Fibroblast of skin of left quadriceps (primary cell): ENCODE measurements around the gene JAZF1.

Source experiments
- DNase-seq, 2 experiments: peaks; one replicate each; pipeline ENCODE4 v3.0.0-alpha.2; 2013; ENCODE audit warnings: low read depth in 2 of 2

Gene JAZF1

GRCh38 chr7:28165961-28166955 is 14.3 kb downstream of the JAZF1 start:
- peak; percentile 89 to 90 for DNase-seq

GRCh38 chr7:28165261-28165660 is 15.3 kb downstream of the JAZF1 start:
- DNase-seq = no peak

- DNase-seq = peak in 1 of 2 experiments; percentile 30
Measured at GRCh38 chr7:28163949-28164348, 16.6 kb downstream of the JAZF1 start.

DNA sequence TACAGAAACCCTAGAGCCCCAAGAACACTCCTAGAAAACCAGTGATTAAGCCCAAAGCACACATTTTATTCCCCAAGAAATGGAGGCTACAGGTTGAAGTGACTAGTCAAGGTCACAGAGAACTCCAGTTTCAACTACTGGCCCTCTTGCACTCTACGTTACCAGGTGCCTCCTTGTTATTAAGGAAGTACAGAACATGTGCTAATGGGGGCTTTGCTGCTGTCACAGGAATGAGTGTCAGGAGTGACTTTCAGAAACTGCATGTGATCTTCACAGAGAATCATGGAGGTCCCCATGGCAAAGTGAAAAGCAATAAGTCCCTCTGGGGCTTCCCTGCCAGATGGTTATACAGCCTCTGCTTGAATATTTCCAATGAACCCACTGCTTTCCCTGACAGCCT is 19.3 kb downstream of the JAZF1 start:
- DNase-seq = no peak

DNA sequence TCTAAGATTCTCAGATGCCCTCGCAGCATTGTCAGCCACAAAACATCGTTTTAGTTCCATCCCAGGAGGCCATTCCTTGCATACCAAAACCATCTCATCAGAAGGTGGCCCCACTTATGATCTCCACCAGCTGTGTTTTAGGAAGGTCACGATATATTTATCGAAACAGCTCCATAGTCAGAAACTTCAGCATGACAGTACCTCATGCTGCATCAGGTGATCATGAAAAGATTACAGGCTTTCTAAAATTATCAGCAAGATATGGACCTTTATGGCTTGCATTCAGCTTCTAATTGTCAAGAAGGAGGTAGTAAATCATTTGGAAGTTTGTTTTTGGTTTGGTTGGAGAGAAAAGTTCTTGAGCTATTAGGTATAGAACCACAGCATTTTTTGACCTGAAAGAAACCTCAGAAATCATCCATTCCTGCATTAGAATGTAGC is 20.0 kb downstream of the JAZF1 start:
- peak in 1 of 2 experiments; percentile 46 for DNase-seq

DNA sequence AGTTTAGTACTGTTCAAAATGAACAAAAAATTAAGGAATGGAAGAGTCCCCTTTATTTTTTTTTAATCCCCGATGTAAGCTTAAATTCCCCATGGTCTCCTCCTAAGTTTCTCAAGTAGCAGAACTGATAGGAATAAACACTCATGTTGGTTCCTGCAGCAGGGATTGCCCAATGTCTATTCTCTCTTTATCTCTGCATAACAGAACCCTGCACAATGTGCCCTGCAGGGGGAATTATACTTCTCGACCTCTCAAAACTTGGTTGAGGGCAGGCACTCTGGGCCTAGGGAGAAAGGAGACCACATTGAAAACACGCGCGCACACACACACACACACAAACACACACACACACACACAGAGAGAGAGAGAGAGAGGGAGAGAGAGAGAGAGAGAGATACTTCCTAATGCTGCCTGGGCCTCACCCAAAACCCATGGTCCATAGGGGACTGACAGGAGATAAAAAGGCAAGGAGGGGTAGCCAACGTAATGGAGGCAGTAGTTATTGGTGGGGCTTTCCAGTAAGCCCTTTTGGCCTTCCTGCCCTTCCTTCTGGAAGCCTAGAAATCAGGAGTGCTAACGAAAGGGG is 22.7 kb downstream of the JAZF1 start:
- no peak for DNase-seq

- DNase-seq = no peak
Measured at GRCh38 chr7:28157076-28157745, 23.4 kb downstream of the JAZF1 start.

DNA sequence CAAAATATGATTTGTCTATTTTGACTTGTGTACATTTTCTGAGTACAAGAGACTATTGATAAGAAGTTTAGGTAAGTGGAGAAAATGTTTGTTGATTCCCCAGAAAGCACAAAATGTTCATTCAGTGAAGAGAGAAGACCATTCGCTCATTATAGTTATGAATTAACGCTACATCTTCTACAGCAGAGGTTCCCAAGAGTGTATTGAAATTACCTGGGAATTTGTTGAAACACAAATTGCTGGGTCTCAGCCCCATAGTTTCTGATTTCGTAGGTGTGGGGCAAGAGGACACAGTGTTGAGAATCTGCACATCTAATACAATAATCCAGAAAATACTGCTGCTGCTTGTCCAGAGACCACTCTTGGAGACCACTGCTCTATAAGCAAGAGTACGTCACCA is 24.2 kb downstream of the JAZF1 start:
- DNase-seq = no peak

DNA sequence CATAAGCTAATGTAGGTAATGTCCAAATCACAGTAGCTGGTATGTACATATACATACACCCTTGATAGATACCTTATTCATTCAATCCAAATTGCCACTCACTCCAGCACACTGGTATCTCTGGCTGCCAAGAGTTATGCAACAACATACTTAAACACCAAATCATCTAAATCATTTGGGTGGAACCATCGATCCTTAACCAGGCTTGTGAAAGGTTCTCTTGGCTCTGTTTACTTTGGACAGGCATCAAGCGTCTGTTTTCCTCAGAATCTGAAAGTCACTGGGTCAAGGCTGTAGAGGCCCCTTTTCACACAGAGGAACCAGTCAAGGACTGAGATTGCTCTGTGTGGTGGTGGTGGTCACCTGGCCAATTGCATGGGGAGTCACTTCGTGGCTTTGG is 24.6 kb downstream of the JAZF1 start:
- DNase-seq = peak in 1 of 2 experiments; percentile 52

DNA sequence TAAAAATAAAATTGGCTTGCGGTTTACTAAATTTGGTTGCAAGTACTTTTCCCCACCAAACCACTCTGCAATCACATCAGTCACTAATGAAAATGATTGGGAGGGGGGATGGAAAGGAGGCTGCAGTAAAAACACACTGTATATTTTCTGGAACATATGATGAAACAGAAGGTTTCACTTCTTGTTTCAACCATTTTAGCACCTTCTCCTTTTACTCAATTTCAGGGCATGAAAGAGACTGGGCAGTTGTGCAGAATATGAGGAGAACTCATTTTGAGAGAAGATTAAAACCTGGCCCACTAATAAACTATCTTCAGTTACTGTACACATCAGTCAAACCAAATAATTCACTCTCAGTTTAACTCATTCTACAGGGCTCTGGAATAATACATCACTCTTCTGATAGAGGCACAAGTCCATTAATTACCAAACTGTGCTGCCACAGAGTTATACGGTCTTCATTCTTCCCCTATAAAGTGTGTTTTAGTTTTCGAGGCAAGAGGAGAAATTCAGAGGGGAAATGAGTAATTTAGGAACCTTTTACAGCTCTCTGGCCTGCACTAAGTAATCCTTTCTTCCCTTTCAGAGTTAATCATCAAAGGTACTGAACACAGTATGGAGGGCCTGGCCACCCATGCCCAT is 25.5 kb downstream of the JAZF1 start:
- DNase-seq = no peak

GRCh38 chr7:28152594-28152993 is 28.0 kb downstream of the JAZF1 start:
- DNase-seq = no peak

- peak; percentile 65 to 67 for DNase-seq
Measured at GRCh38 chr7:28151965-28152364, 28.6 kb downstream of the JAZF1 start.

GRCh38 chr7:28149291-28150101 is 31.1 kb downstream of the JAZF1 start:
- no peak for DNase-seq

DNA sequence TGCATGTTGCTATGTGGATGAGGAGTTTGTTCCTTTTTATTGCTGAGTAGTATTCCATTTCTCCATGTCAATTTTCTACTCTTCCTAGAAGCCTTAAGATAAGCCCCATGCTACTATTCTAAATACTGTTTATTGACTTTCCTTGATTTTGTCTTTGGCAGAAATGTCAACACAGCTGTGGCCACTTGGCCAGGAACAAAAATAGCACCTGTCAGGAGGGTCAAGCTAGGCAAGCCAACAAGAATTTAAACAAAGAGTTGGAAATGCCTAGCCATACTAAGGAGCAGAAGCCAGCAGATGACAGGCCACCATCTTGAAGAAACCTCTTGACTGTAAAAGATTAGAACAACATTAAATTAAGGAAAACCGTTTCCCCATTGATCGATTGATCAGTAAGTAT is 34.7 kb downstream of the JAZF1 start:
- DNase-seq = no peak

- no peak for DNase-seq
Measured at GRCh38 chr7:28145090-28145626, 35.4 kb downstream of the JAZF1 start.

DNA sequence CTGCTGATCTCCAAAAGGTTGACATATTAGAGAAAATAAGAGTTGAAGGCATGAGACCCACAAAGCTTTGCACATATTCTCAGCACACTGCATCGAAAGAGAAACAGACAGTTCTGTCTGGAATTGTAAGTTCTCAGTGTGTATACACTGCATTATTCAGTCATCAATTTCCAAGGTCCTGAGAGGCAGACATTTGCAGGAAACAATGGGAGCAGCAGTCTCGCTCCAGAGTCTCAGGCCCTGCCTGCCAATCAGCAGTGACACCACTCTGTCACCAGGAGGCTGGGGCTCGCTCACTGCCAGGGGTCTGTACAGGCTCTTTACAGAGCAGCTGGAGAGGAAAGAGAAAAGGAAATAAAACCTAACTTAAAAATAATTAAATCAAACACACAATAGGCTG is 36.3 kb downstream of the JAZF1 start:
- DNase-seq = no peak

DNA sequence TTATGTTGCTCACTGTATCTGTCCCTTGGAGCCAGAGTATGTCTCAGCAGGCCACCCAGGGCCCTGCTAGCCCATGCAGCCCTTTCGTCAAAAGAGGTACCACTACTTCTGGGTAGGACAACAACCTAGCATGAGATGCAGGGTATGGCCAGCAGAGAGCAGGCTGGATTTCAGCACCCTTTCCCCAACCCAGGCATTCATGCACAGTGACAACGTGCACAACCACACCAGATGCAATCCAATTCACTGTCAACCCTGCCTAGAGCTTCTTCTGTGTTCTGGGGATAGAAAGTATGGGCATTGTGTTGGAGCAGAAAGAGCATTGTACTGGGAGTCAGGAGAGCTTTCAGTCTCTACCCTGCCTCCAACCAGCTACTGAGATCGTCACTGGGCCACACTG is 37.9 kb downstream of the JAZF1 start:
- DNase-seq = no peak

- DNase-seq = no peak
Measured at GRCh38 chr7:28140979-28141378, 39.6 kb downstream of the JAZF1 start.

- DNase-seq = no peak
Measured at GRCh38 chr7:28138837-28139236, 41.8 kb downstream of the JAZF1 start.

DNA sequence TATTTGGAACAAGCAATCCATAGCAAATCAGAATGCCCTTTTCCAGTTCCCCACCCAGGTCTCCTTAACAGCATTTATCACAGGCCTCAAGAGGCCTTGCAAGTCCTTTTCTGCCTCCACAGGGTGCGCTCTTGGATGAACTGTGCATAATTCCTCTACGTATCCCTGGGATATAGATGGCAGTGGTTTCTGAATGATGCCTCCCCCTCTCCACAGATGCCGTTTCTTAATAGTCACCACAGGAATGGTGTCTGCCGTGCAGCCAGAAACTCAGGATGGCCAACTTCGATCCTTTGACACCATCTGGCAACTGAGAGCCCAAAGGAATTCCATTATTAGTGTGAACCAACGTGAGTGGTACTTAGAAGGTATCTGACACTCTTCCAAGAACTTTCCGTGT is 43.1 kb downstream of the JAZF1 start:
- no peak for DNase-seq

DNA sequence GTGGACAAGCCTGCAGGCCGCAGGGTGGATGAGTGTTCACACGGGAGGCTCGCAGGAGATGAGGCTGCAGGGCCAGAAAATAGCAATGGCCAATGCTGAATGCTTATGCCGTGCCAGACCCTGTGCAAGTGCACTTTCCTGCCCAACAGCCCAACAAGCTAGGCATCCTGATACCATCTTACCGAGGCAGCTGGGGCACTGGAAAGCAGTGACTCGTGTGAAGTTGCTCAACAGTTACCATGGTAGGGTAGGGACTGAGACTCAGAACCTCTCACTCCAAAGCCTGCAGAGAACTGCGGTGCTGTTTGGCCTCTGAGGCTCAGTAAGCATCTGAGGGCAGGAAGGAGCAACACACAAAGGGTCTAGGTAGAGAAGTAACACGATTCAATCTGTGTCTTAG is 43.7 kb downstream of the JAZF1 start:
- DNase-seq = no peak
